ENCODE results near the gene SLC22A3. TPM values are rescaled to one million over a fixed set of nuclear protein-coding genes. Genes with fewer than 3 reads are reported as not detected.
A peak's percentile ranks its signal among the peaks of the same experiment; 100 is the strongest.
"Not testable (repeated sequence)": the region's sequence is repeated elsewhere in the genome, so short reads cannot be mapped to it uniquely, and the experiment has no call there.

SLC22A3 gene
- total RNA-seq, 1 experiment from 2014 or later, result 0.07 TPM

GRCh38 chr6:160391419-160392116, 43.4 kb downstream of the SLC22A3 start:
- RAD21 ChIA-PET (ENCODE audit: low non-redundant PET in 1 of 2, low total read pairs in 2 of 2, uncharacterized antibody in 2 of 2, unreplicated experiment in 2 of 2), result no interaction called here
- peak; percentile 82 for DNase-seq (ENCODE audit: low read depth, low spot score)
- Histone ChIP-seq H3K27ac (ENCODE audit: low read depth, low read length) (no peak overlapping the region), H3K79me2 (ENCODE audit: insufficient read depth, low read length) (no peaks in the 10 kb centered on the region), H3K36me3 (ENCODE audit: control insufficient read depth in 1 of 2, insufficient read depth in 2 of 2, low read length in 2 of 2) (no peaks in the 10 kb centered on the region), H3K4me1 (ENCODE audit: control insufficient read depth in 1 of 2, insufficient read depth in 2 of 2, low read length in 2 of 2) (peaks cover 28 to 32% of the 10 kb centered on the region in 2 experiments), H3K4me3 (replicated peaks in 1 of 2; ENCODE audit: low read depth in 1 of 2, low read length in 2 of 2) (peak overlapping the region; percentile 12 to 26; a peak in 2 of 4 replicates), H3K9me2 (ENCODE audit: insufficient read depth) (no peaks in the 10 kb centered on the region), H3K4me2 (ENCODE audit: low read length) (peak overlapping the region; percentile 70), H4K20me1 (ENCODE audit: insufficient read depth) (no peaks in the 10 kb centered on the region), H3K27me3 (ENCODE audit: insufficient read depth, low read length) (no peaks in the 10 kb centered on the region), H3K9ac (ENCODE audit: low read length) (no peak overlapping the region; the same call in 1 of the 2 replicates), H2AFZ (ENCODE audit: low read depth, low read length, poor library complexity, severe bottlenecking) (peak overlapping the region; percentile 90), H3K9me3 (ENCODE audit: control insufficient read depth in 1 of 2, insufficient read depth in 1 of 2, low read depth in 1 of 2, low read length in 2 of 2) (no peaks in the 10 kb centered on the region)
- peak; percentile 75 for ATAC-seq
- POLR2A ChIA-PET, result no interaction called here
- TF ChIP-seq FOSL1 (IDR thresholded peaks at IDR 0.05; ENCODE audit: low read depth) (peak; percentile 62), ELF1 (IDR thresholded peaks at IDR 0.05; ENCODE audit: borderline replicate concordance, low read depth) (no peak), RAD21 (IDR thresholded peaks at IDR 0.05; ENCODE audit: low read depth) (no peak), SRF (IDR thresholded peaks at IDR 0.05; ENCODE audit: low read depth) (no peak), ZFX (IDR thresholded peaks at IDR 0.05) (no peak), ZBTB33 (IDR thresholded peaks at IDR 0.05; ENCODE audit: extremely low read depth, insufficient replicate concordance, low read length) (no peak), REST (IDR thresholded peaks at IDR 0.05; ENCODE audit: low read depth) (no peak), SP1 (IDR thresholded peaks at IDR 0.05; ENCODE audit: low read depth) (peak; percentile 36), JUND (IDR thresholded peaks at IDR 0.05) (peak; percentile 72), MAX (IDR thresholded peaks at IDR 0.05) (peak; percentile 41; the same call in 1 of the 2 replicates), CBX3 (IDR thresholded peaks at IDR 0.05; ENCODE audit: low read depth) (0 out of 2 replicates have a peak, but pooled peaks have one; percentile 25), EZH2phosphoT487 (IDR thresholded peaks at IDR 0.05; ENCODE audit: borderline replicate concordance) (no peak), CEBPB (IDR thresholded peaks at IDR 0.05; ENCODE audit: low read depth) (peak; percentile 56; the same call in 1 of the 2 replicates)
- intact Hi-C loops (cut with micrococcal nuclease), result loop anchor here (10.0 kb wide), 1 partner anchor 697 kb away; the partner anchor contains the start of gene SOD2
- CTCF ChIA-PET, result no interaction called here
- BruUV-seq (replicated peaks), result no TSS peak

GRCh38 chr6:160393442-160393841, 45.3 kb downstream of the SLC22A3 start:
- H3K4me3 ChIP-seq (replicated peaks in 1 of 2; ENCODE audit: low read depth in 1 of 2, low read length in 2 of 2); H4K20me1 ChIP-seq (ENCODE audit: insufficient read depth); H3K4me2 ChIP-seq (ENCODE audit: low read length); ATAC-seq; H3K27me3 ChIP-seq (ENCODE audit: insufficient read depth, low read length); H3K27ac ChIP-seq (ENCODE audit: low read depth, low read length); DNase-seq (ENCODE audit: low read depth, low spot score); H3K79me2 ChIP-seq (ENCODE audit: insufficient read depth, low read length); H3K9ac ChIP-seq (ENCODE audit: low read length); H2AFZ ChIP-seq (ENCODE audit: low read depth, low read length, poor library complexity, severe bottlenecking); BruUV-seq (replicated peaks); H3K9me3 ChIP-seq (ENCODE audit: control insufficient read depth in 1 of 2, insufficient read depth in 1 of 2, low read depth in 1 of 2, low read length in 2 of 2); H3K9me2 ChIP-seq (ENCODE audit: insufficient read depth); RAD21 ChIA-PET (ENCODE audit: low non-redundant PET in 1 of 2, low total read pairs in 2 of 2, uncharacterized antibody in 2 of 2, unreplicated experiment in 2 of 2); H3K36me3 ChIP-seq (ENCODE audit: control insufficient read depth in 1 of 2, insufficient read depth in 2 of 2, low read length in 2 of 2); POLR2A ChIA-PET; CTCF ChIA-PET: not testable (repeated sequence)
- H3K4me1 ChIP-seq (ENCODE audit: control insufficient read depth in 1 of 2, insufficient read depth in 2 of 2, low read length in 2 of 2), result peaks cover 22 to 23% of the 10 kb centered on the region in 2 experiments
- intact Hi-C loops (cut with micrococcal nuclease), result loop anchor here (10.0 kb wide), 1 partner anchor 699 kb away; the partner anchor contains the start of gene SOD2
